Osteoblast (primary cell): ENCODE results near the gene CYP1B1. TPM values are rescaled to one million over a fixed set of nuclear protein-coding genes. Genes with fewer than 3 reads are reported as not detected.

Source experiments
- DNase-seq: peaks from one replicate; pipeline ENCODE4 v3.0.0; 2011; ENCODE audit warnings: low spot score, mixed read lengths; ENCODE audit not compliant: insufficient read length; ENCODE audit errors: missing footprints
- H2AFZ ChIP-seq: 2 replicates; pipeline ENCODE4 v1.6.0; 2011; ENCODE audit warnings: mild to moderate bottlenecking, low read length
- H3K27ac ChIP-seq: 2 replicates; pipeline ENCODE4 v1.5.1; 2011; ENCODE audit warnings: mild to moderate bottlenecking, low read depth, low read length, moderate library complexity
- H3K27me3 ChIP-seq: 2 replicates; pipeline ENCODE4 v1.6.0; 2012; ENCODE audit warnings: mild to moderate bottlenecking, control low read depth, inconsistent platforms, low read length, moderate library complexity; ENCODE audit not compliant: insufficient read depth
- H3K36me3 ChIP-seq: 2 replicates; pipeline ENCODE4 v1.5.1; 2011; ENCODE audit warnings: mild to moderate bottlenecking, low read length, control low read depth, moderate library complexity; ENCODE audit not compliant: insufficient read depth
- H3K4me1 ChIP-seq: 2 replicates; pipeline ENCODE4 v1.5.1; 2011; ENCODE audit warnings: mild to moderate bottlenecking, low read length, control low read depth, moderate library complexity; ENCODE audit not compliant: insufficient read depth
- H3K4me2 ChIP-seq: 2 replicates; pipeline ENCODE4 v1.6.0; 2011; ENCODE audit warnings: mild to moderate bottlenecking, low read length; ENCODE audit not compliant: insufficient read depth
- H3K4me3 ChIP-seq: fragments of 200-600 bp; sonication (generic); 3 replicates; pipeline ENCODE4 v1.5.1; 2012; ENCODE audit warnings: mild to moderate bottlenecking, low read length, inconsistent platforms; ENCODE audit not compliant: insufficient read depth
- H3K79me2 ChIP-seq: 2 replicates; pipeline ENCODE4 v1.6.0; 2012; ENCODE audit warnings: mild to moderate bottlenecking, low read length, control low read depth, inconsistent platforms; ENCODE audit not compliant: insufficient read depth
- H3K9me3 ChIP-seq: 2 replicates; pipeline ENCODE4 v1.5.1; 2011; ENCODE audit warnings: low read depth, low read length, control low read depth
- H4K20me1 ChIP-seq: 2 replicates; pipeline ENCODE4 v1.6.0; 2012; ENCODE audit warnings: mild to moderate bottlenecking, low read length, control low read depth; ENCODE audit not compliant: insufficient read depth
- CTCF ChIP-seq: IDR thresholded peaks from 2 replicates; pipeline ENCODE4 v1.5.1; 2011; ENCODE audit warnings: mild to moderate bottlenecking, low read depth, low read length, moderate library complexity; ENCODE audit errors: extremely low read depth
- total RNA-seq: library from RNA; depleted of rRNA; stranded (reverse); fragments of >200 nt; gene quantifications from 2 replicates; pipeline ENCODE4 v1.2.3, GENCODE V29; 2012

Gene CYP1B1
- total RNA-seq, 1 donor: 827 TPM

- H3K27me3 ChIP-seq: no peaks in the 10 kb centered on the region
- no peaks in the 10 kb centered on the region for H3K79me2 ChIP-seq
- no peaks in the 10 kb centered on the region for H4K20me1 ChIP-seq
- no peak overlapping the region for H3K4me3 ChIP-seq
- H3K4me2 ChIP-seq: no peak overlapping the region
- TF ChIP-seq CTCF: no peak
- no peaks in the 10 kb centered on the region for H3K36me3 ChIP-seq
- H3K4me1 ChIP-seq: peaks cover 31% of the 10 kb centered on the region
- H2AFZ ChIP-seq: no peak overlapping the region
- DNase-seq: no peak
- H3K27ac ChIP-seq: no peak overlapping the region
- no peaks in the 10 kb centered on the region for H3K9me3 ChIP-seq
Measured at GRCh38 chr2:38109732-38110181, 33.8 kb upstream of the CYP1B1 start.

GRCh38 chr2:38108907-38109731 lies 33.2 kb upstream of the CYP1B1 start:
- TF ChIP-seq CTCF: no peak
- H2AFZ ChIP-seq: no peak overlapping the region

GRCh38 chr2:38107738-38108410 lies 31.9 kb upstream of the CYP1B1 start:
- no peaks in the 10 kb centered on the region for H3K27me3 ChIP-seq
- H3K4me1 ChIP-seq: peaks cover 14% of the 10 kb centered on the region
- no peak for DNase-seq
- H4K20me1 ChIP-seq: no peaks in the 10 kb centered on the region
- no peak overlapping the region for H3K4me3 ChIP-seq
- no peaks in the 10 kb centered on the region for H3K36me3 ChIP-seq
- H3K27ac ChIP-seq: no peak overlapping the region
- no peaks in the 10 kb centered on the region for H3K79me2 ChIP-seq
- peaks cover 3% of the 10 kb centered on the region for H3K9me3 ChIP-seq
- no peak overlapping the region for H3K4me2 ChIP-seq
- H2AFZ ChIP-seq: no peak overlapping the region
- no peak for TF ChIP-seq CTCF

More at GRCh38 chr2:38108907-38109731, 33.2 kb upstream of the CYP1B1 start:
- no peak for DNase-seq
- no peaks in the 10 kb centered on the region for H4K20me1 ChIP-seq
- H3K27ac ChIP-seq: no peak overlapping the region
- no peak overlapping the region for H3K4me2 ChIP-seq
- no peaks in the 10 kb centered on the region for H3K36me3 ChIP-seq
- H3K27me3 ChIP-seq: no peaks in the 10 kb centered on the region
- no peaks in the 10 kb centered on the region for H3K9me3 ChIP-seq
- H3K4me3 ChIP-seq: no peak overlapping the region
- H3K4me1 ChIP-seq: peaks cover 25% of the 10 kb centered on the region
- no peaks in the 10 kb centered on the region for H3K79me2 ChIP-seq
